ENCODE results near the gene IKZF1.

Gene IKZF1

DNA sequence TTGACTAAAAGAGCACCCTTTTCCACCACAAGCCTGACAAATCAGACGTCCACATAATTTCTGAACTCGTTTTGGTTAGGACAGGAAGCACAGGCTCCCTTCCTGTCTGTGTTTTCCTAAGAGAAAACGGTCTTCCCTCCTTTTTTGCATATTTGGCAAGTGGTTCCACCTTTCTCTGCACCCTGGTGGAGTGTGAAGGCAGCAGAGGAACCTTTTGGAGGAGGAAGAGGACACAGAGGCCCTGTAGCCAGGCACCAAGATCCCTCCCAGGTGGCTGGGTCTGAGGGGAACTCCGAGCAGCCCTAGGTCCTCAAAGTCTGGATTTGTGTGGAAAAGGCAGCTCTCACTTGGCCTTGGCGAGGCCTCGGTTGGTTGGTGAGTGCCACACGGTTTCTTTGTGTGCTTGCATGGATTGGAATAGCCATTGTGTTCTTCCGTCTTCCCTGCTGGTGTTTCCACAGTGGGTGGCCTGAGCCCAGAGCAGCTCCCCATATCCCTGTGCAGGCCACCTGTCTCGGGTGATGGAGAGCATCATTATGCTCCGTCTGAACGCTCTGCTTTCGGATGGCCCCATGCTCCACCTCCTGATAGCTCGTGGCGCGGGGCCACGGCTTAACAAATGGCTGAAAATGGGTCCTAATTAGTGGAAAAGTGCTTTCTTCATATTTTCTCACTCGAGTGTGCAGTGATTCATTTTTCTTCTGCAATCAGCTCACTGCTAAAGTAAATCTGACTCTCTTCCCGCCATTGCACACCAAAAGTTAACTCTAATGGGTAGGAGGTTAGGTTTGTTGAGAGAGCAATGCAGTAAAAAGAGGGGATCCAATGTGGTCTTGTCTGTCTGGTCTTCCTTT is 4.2 kb downstream of the IKZF1 start:
- Histone ChIP-seq H3K4me3 (ENCODE audit: low read length) (peak overlapping the region; percentile 88), H3K36me3 (replicated peaks; ENCODE audit: low read depth, low read length) (peaks cover 63% of the 10 kb centered on the region), H3K4me1 (ENCODE audit: low read length) (peaks cover 56% of the 10 kb centered on the region), H4K20me1 (ENCODE audit: insufficient read depth, low read length) (peaks cover 5% of the 10 kb centered on the region; the same call in 1 of the 2 replicates), H3K9ac (ENCODE audit: low read length) (peak overlapping the region; percentile 98), H3K27ac (ENCODE audit: low read length) (peak overlapping the region; percentile 96), H3K4me2 (ENCODE audit: low read length) (peak overlapping the region; percentile 98), H3K27me3 (ENCODE audit: low read depth, low read length) (no peaks in the 10 kb centered on the region), H2AFZ (ENCODE audit: low read depth, low read length) (no peak overlapping the region), H3K9me3 (ENCODE audit: insufficient read depth, low read length) (no peaks in the 10 kb centered on the region), H3K79me2 (ENCODE audit: low read length) (peaks cover 99% of the 10 kb centered on the region)
- TF ChIP-seq, protein P1, sequence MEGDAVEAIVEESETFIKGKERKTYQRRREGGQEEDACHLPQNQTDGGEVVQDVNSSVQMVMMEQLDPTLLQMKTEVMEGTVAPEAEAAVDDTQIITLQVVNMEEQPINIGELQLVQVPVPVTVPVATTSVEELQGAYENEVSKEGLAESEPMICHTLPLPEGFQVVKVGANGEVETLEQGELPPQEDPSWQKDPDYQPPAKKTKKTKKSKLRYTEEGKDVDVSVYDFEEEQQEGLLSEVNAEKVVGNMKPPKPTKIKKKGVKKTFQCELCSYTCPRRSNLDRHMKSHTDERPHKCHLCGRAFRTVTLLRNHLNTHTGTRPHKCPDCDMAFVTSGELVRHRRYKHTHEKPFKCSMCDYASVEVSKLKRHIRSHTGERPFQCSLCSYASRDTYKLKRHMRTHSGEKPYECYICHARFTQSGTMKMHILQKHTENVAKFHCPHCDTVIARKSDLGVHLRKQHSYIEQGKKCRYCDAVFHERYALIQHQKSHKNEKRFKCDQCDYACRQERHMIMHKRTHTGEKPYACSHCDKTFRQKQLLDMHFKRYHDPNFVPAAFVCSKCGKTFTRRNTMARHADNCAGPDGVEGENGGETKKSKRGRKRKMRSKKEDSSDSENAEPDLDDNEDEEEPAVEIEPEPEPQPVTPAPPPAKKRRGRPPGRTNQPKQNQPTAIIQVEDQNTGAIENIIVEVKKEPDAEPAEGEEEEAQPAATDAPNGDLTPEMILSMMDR (IDR thresholded peaks at IDR 0.05; ENCODE audit: low read depth, low read length), result no peak
- TF ChIP-seq EZH2phosphoT487 (IDR thresholded peaks at IDR 0.05; ENCODE audit: low read depth), result no peak

DNA sequence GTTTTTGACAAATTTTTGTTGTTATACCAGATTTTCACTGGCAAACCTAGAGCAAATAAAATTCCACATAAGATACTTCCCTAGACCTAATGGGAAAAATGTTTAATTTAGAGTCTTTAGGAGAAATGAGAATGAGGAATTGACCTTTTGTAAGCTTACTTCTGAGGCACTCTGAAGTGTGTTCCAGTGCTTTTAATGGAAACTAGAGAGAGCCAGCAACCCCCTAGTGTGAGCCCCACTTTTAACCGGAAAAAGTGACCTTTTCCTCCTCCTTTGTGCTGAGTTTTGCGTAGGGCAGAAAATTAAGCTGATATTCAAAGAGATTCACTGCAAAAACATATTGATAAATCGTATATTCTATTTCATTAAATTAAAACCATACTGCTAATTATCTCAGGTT is 5.2 kb downstream of the IKZF1 start:
- peak overlapping the region; percentile 98 for H3K9ac ChIP-seq (ENCODE audit: low read length)
- no peaks in the 10 kb centered on the region for H3K9me3 ChIP-seq (ENCODE audit: insufficient read depth, low read length)
- H3K4me1 ChIP-seq (ENCODE audit: low read length), result peaks cover 64% of the 10 kb centered on the region
- peak overlapping the region; percentile 88 for H3K4me3 ChIP-seq (ENCODE audit: low read length)
- peak overlapping the region; percentile 98 for H3K4me2 ChIP-seq (ENCODE audit: low read length)
- peaks cover 65% of the 10 kb centered on the region for H3K36me3 ChIP-seq (replicated peaks; ENCODE audit: low read depth, low read length)
- peaks cover 100% of the 10 kb centered on the region for H3K79me2 ChIP-seq (ENCODE audit: low read length)
- H4K20me1 ChIP-seq (ENCODE audit: insufficient read depth, low read length), result peaks cover 7% of the 10 kb centered on the region
- no peak overlapping the region for H2AFZ ChIP-seq (ENCODE audit: low read depth, low read length)
- peak overlapping the region; percentile 96 for H3K27ac ChIP-seq (ENCODE audit: low read length)
- H3K27me3 ChIP-seq (ENCODE audit: low read depth, low read length), result no peaks in the 10 kb centered on the region
- TF ChIP-seq, protein P1 (IDR thresholded peaks at IDR 0.05; ENCODE audit: low read depth, low read length), result no peak
- no peak for TF ChIP-seq EZH2phosphoT487 (IDR thresholded peaks at IDR 0.05; ENCODE audit: low read depth)

DNA sequence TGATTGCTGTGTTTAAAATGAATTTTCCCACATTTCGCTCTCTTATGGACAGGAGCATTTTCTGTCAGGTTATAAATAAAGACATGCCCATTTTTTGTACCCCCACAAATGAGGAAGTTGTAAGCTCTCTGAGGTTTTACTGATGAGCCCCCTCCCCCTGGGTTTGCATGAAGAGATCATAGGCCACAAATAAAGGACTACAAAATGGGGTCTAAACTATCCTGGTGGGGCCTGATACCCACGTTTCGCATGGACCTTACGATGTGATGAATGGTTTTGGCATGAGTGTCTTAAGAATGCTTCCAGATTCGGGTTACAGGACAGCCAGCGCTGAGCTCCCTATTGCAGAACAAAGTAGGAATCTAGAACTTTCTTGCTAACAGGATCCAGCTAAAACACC is 5.8 kb downstream of the IKZF1 start:
- Histone ChIP-seq H2AFZ (ENCODE audit: low read depth, low read length) (no peak overlapping the region), H4K20me1 (ENCODE audit: insufficient read depth, low read length) (peaks cover 14% of the 10 kb centered on the region), H3K4me3 (ENCODE audit: low read length) (peak overlapping the region; percentile 88), H3K4me2 (ENCODE audit: low read length) (peak overlapping the region; percentile 98), H3K9ac (ENCODE audit: low read length) (peak overlapping the region; percentile 98), H3K9me3 (ENCODE audit: insufficient read depth, low read length) (no peaks in the 10 kb centered on the region), H3K79me2 (ENCODE audit: low read length) (peaks cover 100% of the 10 kb centered on the region), H3K27me3 (ENCODE audit: low read depth, low read length) (no peaks in the 10 kb centered on the region), H3K27ac (ENCODE audit: low read length) (peak overlapping the region; percentile 96), H3K4me1 (ENCODE audit: low read length) (peaks cover 71% of the 10 kb centered on the region), H3K36me3 (replicated peaks; ENCODE audit: low read depth, low read length) (peaks cover 62% of the 10 kb centered on the region)
- TF ChIP-seq, protein P1 (IDR thresholded peaks at IDR 0.05; ENCODE audit: low read depth, low read length), result no peak
- no peak for TF ChIP-seq EZH2phosphoT487 (IDR thresholded peaks at IDR 0.05; ENCODE audit: low read depth)

GRCh38 chr7:50310956-50311355 is 6.4 kb downstream of the IKZF1 start:
- H3K36me3 ChIP-seq (replicated peaks; ENCODE audit: low read depth, low read length), result peaks cover 56% of the 10 kb centered on the region
- no peaks in the 10 kb centered on the region for H3K27me3 ChIP-seq (ENCODE audit: low read depth, low read length)
- H3K27ac ChIP-seq (ENCODE audit: low read length), result peak overlapping the region; percentile 96
- H3K4me2 ChIP-seq (ENCODE audit: low read length), result peak overlapping the region; percentile 98
- peak overlapping the region; percentile 88 for H3K4me3 ChIP-seq (ENCODE audit: low read length)
- no peak overlapping the region for H2AFZ ChIP-seq (ENCODE audit: low read depth, low read length)
- peaks cover 77% of the 10 kb centered on the region for H3K4me1 ChIP-seq (ENCODE audit: low read length)
- no peak for TF ChIP-seq EZH2phosphoT487 (IDR thresholded peaks at IDR 0.05; ENCODE audit: low read depth)
- TF ChIP-seq, protein P1 (IDR thresholded peaks at IDR 0.05; ENCODE audit: low read depth, low read length), result no peak
- peak overlapping the region; percentile 98 for H3K9ac ChIP-seq (ENCODE audit: low read length)
- H3K9me3 ChIP-seq (ENCODE audit: insufficient read depth, low read length), result no peaks in the 10 kb centered on the region
- H4K20me1 ChIP-seq (ENCODE audit: insufficient read depth, low read length), result peaks cover 19% of the 10 kb centered on the region
- H3K79me2 ChIP-seq (ENCODE audit: low read length), result peaks cover 100% of the 10 kb centered on the region

Data from OCI-LY3 (cell line).